GM18868 (cell line): ENCODE results near the gene P4HTM.
"Not testable (repeated sequence)": the region's sequence is repeated elsewhere in the genome, so short reads cannot be mapped to it uniquely, and the experiment has no call there.

ENCODE experiments used
- ATAC-seq: cut with Tn5 transposase; IDR thresholded peaks from one replicate; pipeline ENCODE4 v1.9.1; 2021; ENCODE audit warnings: mild to moderate bottlenecking, moderate library complexity; ENCODE audit not compliant: unreplicated experiment

Gene P4HTM

DNA sequence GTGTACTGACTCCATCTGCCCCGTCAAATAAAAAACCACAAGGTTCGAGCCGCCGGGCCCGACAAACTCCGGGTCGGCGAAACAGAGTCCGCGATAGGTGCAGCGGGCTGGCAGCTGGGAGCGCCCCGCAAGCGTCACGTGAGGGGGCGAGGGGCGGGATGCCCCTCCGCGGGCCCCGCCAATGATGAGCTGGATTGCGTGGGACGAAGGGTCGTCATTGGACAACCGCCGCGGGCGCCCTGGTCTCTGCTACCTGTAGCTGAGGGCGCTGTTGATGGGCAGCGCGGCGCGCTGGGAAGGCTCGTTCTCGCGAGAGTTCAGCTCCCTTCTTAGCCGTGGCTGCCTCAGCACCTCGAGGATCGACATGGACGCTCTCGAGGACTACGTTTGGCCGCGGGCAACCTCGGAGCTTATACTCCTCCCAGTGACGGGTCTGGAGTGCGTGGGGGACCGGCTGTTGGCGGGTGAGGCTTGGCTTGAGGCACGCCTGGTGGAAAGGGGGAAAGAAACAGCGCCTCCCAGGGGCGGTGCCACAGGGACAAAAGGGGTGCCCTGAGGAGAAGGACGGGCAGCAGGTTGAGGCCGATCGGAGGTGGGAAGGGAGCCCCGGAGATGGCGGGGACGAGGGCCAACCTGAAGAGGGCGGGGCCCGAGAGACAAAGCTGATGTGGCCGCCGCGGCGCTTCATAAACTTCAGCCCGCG, 17.2 kb downstream of the P4HTM start, which contains the start of gene WDR6:
WDR6 (plus strand) TSS at position 324 of the 703 bp plus-strand sequence; CDS start at position 365, 41 bp downstream.
- ATAC-seq = peak; percentile 87

DNA sequence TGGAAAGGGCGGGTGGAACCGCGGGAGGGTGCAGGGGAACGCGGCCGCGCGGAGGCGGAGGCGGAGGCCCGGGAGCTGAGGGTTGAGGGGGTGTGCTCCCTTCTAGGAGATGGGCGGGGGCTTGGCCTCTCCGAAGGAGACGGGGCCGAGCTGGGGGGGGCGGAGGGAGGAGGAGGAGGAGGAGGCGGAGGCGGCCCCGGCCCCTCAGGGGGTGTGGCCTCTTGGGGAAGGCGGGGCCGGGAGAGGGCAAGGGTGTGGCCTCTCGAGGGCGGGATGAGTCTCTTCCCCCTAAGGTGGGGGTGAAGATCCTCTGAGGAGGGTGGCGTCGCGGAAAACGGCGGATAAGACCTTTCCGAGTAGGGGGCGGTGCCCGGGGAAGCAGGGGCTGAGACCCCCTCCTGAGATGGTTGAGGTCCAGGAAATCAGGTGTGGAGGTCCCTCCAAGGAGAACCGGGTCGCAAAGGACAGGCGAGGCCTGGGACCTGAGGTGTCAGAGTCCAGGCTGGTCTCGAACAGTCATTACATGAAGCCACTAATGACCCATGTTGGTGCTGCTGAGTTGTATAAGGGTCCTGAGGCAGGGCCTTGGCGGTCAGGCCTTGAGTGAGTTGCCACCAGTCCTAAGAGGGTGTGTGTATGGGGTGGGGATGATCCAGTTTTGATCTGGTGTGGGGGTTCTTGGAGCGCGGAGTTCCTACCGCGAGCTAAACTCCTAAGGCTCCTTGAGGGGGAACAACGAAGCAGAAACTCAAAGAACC, 17.9 kb downstream of the P4HTM start:
- peak; percentile 37 for ATAC-seq

DNA sequence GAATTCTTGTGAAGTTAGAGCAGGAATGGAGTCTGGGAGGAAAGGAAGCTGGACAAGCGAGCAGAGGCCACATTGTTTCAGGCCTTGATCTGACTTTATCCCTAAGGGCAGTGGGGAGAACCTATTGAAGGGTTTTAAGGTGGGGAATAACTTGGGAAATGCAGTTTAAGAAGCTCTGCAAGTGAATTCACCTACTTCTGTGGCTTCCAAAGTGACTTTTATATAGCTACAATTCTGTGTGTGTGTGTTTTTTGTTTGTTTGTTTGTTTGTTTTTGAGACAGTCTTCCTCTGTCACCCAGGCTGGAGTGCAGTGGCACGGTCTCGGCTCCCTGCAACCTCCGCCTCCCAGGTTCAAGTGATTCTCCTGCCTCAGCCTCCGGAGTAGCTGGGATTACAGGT, 18.6 kb downstream of the P4HTM start:
- not testable (repeated sequence) for ATAC-seq

GRCh38 chr3:49009396-49009795, 19.4 kb downstream of the P4HTM start:
- no peak for ATAC-seq

GRCh38 chr3:49012441-49013017, 22.5 kb downstream of the P4HTM start:
- ATAC-seq = no peak

DNA sequence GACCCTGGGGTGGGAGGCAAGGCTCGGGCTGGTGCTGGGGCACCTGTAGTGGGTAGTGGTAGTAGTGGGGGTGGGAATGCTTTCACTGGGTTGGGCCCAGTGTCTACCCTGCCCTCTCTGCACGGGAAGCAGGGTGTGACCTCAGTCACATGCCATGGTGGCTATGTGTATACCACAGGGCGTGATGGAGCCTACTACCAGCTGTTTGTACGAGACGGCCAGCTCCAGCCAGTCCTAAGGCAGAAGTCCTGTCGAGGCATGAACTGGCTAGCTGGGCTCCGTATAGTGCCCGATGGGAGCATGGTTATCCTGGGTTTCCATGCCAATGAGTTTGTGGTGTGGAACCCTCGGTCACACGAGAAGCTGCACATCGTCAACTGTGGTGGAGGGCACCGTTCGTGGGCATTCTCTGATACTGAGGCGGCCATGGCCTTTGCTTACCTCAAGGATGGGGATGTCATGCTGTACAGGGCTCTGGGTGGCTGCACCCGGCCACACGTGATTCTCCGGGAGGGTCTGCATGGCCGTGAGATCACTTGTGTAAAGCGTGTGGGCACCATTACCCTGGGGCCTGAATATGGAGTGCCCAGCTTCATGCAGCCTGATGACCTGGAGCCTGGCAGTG, 23.2 kb downstream of the P4HTM start:
- ATAC-seq = no peak

DNA sequence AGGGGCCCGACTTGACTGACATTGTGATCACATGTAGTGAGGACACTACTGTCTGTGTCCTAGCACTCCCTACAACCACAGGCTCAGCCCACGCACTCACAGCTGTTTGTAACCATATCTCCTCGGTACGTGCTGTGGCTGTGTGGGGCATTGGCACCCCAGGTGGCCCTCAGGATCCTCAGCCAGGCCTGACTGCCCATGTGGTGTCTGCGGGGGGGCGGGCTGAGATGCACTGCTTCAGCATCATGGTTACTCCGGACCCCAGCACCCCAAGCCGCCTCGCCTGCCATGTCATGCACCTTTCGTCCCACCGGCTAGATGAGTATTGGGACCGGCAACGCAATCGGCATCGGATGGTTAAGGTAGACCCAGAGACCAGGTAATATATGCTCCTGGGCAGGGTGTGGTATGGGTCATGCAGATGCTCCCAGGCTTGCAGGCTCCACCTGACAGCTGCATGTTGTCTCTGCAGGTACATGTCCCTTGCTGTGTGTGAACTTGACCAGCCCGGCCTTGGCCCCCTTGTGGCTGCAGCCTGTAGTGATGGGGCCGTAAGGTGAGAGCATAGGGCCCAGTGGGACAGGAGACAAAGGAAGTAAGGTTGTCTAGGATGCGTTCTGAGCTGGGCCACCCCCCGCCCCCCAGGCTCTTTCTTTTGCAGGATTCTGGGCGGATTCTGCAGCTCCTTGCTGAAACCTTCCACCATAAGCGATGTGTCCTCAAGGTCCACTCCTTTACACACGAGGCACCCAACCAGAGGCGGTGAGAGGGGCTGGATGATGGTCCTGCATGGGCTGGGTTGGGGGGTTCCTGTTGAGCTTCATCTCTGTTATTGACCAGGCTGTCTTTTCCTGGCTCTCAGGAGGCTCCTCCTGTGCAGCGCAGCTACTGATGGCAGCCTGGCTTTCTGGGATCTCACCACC, 24.0 kb downstream of the P4HTM start:
- ATAC-seq = no peak

DNA sequence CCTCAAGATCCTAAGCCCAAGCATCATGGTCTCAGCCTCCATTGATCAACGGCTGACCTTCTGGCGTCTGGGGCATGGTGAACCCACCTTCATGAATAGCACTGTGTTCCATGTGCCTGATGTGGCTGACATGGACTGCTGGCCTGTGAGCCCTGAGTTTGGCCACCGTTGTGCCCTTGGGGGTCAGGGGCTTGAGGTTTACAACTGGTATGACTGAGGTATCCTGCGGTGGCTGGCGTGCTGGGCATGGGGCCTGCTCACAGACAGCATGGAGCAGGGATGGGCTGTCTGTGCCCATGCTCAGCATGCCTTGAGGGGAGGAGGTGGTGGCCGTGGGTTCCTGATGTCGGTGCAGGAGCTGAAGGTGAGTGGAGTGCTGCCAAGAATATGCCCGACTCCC, 25.0 kb downstream of the P4HTM start:
- ATAC-seq = no peak

- ATAC-seq = no peak
These were observed 25.7 kb downstream of the P4HTM start for GRCh38 chr3:49015765-49016164.

DNA sequence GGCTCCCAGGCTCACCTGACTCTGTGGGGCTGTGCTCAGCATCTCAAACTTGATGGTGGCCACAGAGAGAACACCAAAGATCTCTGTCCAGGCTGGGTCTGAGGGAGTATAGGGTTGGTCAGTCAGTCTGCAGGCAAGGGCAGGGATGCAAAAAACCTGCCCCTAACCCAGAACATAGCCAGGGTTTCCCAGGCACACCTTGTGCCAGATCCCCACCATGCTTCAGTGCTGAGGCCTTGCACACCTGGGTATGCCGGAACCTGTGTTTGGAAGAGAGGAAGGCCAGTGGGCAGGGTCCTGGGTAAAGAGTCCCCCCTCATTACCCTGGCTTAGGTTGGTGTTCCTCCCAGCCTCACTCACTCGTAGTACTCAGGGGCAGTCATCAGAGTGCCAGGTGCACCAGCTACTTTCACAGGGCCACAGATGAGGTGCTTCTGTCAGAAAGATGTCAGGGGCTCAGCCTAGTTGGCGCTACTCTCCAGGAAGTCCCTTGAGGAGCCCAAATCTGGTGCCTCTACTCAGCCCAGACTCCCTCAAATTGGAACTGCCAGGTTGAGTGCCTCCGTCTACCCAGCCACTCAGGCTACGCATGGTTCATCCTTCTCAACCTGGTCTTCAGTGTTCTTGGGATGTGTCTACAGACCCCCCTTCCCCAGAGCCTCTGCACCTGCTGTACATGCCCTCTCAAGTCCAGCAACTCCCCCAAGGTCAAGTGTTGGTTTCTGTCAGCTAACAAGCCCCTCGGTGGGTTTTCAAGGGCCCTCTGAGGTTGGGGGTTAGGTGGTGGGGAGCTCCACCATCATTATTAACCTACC, 26.6 kb downstream of the P4HTM start:
- ATAC-seq = no peak

GRCh38 chr3:49017229-49017970, 27.4 kb downstream of the P4HTM start:
- no peak for ATAC-seq

DNA sequence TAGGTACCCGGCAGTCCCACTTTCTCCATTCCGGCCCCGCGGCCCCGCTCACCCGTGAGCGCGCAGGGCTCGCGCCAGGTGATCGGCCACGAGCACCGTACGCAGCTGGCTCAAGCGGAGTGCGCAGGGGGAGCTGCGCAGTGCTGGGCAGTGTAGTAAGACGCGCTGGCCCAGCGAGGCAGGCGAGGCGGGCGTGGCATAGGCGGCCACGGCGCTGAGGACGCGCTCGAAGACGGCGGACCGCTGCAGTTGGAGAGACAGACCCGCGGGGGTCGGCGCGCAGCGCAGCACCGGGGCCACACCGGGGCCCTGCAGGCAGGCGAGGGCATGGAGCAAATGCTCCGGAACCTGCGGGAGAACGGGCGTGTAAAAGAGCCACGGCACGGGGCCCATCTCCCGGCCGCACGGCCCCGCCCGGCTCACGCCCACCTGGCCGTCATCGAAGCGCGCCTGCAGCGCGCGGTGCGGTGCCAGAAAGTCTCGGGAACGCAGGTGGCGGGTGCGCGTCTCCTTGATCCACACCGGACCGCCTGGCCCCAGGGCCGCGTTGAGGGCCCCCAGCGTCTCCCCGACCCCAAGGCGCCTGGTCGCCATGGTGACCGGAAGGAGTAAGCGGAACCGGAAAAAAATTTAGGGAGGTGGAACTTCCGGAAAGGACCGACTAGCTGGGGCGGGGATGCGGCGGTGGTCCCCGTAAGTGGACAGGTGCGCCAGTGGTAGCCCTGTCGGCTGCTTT, 28.1 kb downstream of the P4HTM start, which contains the start of gene DALRD3:
DALRD3 (minus strand) TSS at position 610 of the 736 bp plus-strand sequence; CDS start at position 594, 16 bp downstream.
- no peak for ATAC-seq

DNA sequence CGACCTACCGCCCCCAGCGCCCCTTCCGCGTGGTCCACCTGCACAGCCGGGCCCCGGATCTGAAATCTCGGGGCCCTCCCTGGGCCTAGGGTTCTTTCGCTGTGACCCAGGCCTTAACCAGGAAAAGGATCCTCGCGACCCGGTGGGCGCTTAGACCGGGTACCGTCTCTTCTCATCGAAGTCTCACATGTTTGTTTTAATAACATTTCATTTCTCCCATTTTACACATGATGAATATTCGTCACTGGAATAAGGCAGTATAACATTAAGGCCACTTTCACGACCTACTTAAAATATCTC, 28.6 kb downstream of the P4HTM start:
- ATAC-seq = no peak

DNA sequence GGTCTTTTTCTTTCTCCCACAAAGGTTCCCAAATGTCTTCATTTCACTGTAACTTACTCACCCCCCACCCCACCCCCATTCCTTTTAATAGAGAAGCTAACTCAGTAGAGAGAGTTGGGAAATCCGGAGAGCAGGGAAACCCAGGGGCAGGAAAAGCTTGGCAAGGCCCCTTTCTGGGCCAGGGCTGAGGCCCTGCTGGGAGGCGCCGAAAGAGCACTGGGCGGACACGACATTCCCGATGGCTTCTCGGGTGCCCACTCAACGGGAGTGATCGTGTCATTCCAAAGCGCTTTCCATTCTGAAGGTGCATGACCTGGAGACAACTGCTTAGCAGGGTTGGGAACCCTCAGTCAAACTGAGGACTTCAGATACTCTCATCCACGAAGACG, 29.9 kb downstream of the P4HTM start:
- ATAC-seq = no peak

DNA sequence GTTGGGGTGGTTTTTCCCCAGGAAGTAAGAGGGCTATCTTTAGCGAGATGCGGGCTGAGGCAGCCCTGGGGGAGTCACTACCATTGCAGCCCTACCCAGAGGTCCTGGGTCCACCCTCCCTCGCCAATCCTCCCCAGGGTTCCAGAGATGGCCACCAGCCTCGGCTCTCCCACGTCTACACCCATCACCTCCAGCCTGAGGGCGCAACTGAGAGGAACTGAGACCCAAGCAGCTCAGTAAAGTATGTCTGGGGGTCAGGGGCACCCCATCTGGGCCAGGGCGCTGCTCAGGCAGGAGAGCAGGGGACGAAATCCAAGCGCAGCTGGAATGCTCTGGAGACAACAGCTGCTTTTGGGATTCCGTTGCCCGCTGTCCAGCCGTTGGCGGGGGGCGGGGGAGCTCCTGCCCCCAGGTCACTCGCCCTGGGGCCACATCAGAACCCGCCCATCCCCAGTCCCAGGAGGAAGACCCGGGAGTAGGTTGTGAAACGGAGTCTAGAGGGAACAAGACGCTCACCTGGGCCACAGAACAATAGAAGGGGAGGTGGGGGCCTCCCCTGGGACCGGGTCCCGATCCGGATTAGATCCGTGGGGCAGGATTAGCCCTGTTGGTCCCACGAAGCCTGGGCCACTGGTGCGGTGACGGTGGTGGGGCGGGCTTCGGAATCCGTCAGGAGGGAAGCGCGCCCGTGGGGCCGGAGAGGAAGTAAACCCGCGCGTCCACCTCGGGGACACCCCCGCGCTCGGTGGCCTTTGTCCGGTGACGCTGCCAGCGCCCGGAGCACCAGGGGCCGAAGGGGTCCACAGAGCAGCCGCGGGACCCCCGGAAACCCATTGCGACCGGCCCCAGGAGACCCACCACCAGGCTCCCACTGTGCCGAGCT, 30.5 kb downstream of the P4HTM start:
- no peak for ATAC-seq

- ATAC-seq = peak; percentile 54
These were observed 31.3 kb downstream of the P4HTM start for GRCh38 chr3:49021213-49021812.
